Mucosa of rectum (tissue), 2 donors: ENCODE measurements around the gene SNAPC4.

Experiments used
- H3K27ac ChIP-seq, 2 donors: one replicate each; pipeline ENCODE4 v1.7.0; 2013; ENCODE audit warnings: inconsistent platforms in 2 of 2, low read depth in 2 of 2, low read length in 2 of 2
- H3K27me3 ChIP-seq, 2 donors: one replicate each; pipeline ENCODE4 v1.7.0; 2013; ENCODE audit warnings: low read length in 2 of 2; ENCODE audit not compliant: control insufficient read depth in 2 of 2, insufficient read depth in 2 of 2
- H3K36me3 ChIP-seq, 2 donors: one replicate each; pipeline ENCODE4 v1.7.0; 2013; ENCODE audit warnings: low read length in 2 of 2; ENCODE audit not compliant: control insufficient read depth in 2 of 2, insufficient read depth in 2 of 2
- H3K4me1 ChIP-seq, 2 donors: one replicate each; pipeline ENCODE4 v1.7.0; 2013; ENCODE audit warnings: low read length in 2 of 2, mild to moderate bottlenecking in 1 of 2; ENCODE audit not compliant: control insufficient read depth in 2 of 2, insufficient read depth in 2 of 2
- H3K4me3 ChIP-seq, 2 donors: one replicate each; pipeline ENCODE4 v1.7.0; 2013; ENCODE audit warnings: low read length in 2 of 2
- H3K9ac ChIP-seq, 2 donors: one replicate each; pipeline ENCODE4 v1.7.0; 2013; ENCODE audit warnings: low read length in 2 of 2, low read depth in 1 of 2, mild to moderate bottlenecking in 1 of 2
- H3K9me3 ChIP-seq, 2 donors: one replicate each; pipeline ENCODE4 v1.7.0; 2013; ENCODE audit warnings: low read length in 2 of 2; ENCODE audit not compliant: control insufficient read depth in 2 of 2
- donor health status: healthy.
- donor health status: Normal muscosa, but diverticular disease.

The SNAPC4 gene

DNA sequence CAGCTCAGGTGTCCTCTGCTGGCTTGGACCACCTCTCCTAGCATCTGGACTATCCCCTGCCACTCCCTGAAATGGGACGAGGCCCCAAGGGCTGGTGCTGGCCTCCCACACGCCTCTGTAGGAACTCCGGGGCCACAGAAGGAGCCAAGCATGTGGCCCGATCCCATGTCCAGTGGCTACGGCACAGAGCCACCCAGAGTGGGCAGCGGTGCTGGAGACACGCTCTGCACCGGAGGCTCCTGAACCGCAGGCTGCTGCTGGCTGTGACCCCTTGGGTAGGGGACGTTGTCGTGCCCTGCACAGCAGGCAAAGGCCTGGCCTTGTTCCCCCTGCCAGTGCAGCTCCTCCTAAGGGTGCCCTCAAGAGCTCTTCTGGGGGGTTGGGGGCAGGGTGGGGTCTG, 20.1 kb downstream of the SNAPC4 start:
- Histone ChIP-seq H3K36me3 (peaks cover 18 to 19% of the 10 kb centered on the region in 2 donors), H3K9ac (no peak overlapping the region)

DNA sequence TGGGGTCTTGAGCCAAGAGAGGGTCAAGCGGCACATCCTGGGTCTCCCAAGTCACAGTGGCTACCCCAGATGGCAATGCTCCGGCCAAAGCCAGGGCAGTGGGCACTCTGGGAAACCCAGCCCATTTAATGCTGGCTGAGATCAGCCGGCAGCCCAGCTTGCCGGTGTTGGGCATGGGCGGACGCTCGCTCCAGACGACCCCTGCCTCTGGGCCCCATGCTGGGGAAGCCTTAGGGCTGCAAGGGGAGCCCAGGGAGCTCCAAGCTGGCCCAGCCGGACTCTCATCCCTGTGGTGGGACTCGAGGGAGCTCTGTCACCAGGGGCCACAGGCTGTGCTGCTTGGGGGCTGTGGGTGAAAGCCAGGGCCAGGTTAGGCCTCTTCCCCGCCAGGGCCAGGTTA, 20.6 kb downstream of the SNAPC4 start:
- Histone ChIP-seq H3K36me3 (peaks cover 17% of the 10 kb centered on the region in 2 donors), H3K9me3 (no peaks in the 10 kb centered on the region)

More for the DNA sequence above, 20.1 kb downstream of the SNAPC4 start:
- Histone ChIP-seq H3K4me3 (no peak overlapping the region), H3K9me3 (no peaks in the 10 kb centered on the region), H3K27ac (no peak overlapping the region), H3K4me1 (no peaks in the 10 kb centered on the region), H3K27me3 (no peaks in the 10 kb centered on the region)

DNA sequence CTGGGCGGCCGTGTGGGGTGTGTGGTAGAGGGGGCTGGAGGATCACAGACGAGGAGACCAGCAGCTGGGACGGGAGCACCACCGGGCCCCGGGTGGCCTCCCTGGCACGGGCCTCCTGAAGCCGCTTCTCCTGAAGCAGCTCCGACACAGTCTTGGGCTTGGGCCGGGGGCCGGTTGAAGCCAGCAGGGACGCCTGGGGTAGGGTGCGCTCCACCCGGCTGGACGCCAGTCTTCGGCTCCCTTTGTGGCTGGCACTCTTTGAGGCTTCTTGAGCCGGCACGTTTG, 21.0 kb downstream of the SNAPC4 start:
- no peak overlapping the region for H3K9ac ChIP-seq
- H3K4me3 ChIP-seq = no peak overlapping the region
- H3K4me1 ChIP-seq = no peaks in the 10 kb centered on the region
- H3K9me3 ChIP-seq = no peaks in the 10 kb centered on the region
- no peaks in the 10 kb centered on the region for H3K27me3 ChIP-seq
- H3K27ac ChIP-seq = no peak overlapping the region
- H3K36me3 ChIP-seq = peaks cover 13 to 17% of the 10 kb centered on the region in 2 donors

More for the DNA sequence above, 20.6 kb downstream of the SNAPC4 start:
- H3K9ac ChIP-seq = no peak overlapping the region
- no peaks in the 10 kb centered on the region for H3K27me3 ChIP-seq
- H3K4me1 ChIP-seq = no peaks in the 10 kb centered on the region
- no peak overlapping the region for H3K27ac ChIP-seq
- H3K4me3 ChIP-seq = no peak overlapping the region

DNA sequence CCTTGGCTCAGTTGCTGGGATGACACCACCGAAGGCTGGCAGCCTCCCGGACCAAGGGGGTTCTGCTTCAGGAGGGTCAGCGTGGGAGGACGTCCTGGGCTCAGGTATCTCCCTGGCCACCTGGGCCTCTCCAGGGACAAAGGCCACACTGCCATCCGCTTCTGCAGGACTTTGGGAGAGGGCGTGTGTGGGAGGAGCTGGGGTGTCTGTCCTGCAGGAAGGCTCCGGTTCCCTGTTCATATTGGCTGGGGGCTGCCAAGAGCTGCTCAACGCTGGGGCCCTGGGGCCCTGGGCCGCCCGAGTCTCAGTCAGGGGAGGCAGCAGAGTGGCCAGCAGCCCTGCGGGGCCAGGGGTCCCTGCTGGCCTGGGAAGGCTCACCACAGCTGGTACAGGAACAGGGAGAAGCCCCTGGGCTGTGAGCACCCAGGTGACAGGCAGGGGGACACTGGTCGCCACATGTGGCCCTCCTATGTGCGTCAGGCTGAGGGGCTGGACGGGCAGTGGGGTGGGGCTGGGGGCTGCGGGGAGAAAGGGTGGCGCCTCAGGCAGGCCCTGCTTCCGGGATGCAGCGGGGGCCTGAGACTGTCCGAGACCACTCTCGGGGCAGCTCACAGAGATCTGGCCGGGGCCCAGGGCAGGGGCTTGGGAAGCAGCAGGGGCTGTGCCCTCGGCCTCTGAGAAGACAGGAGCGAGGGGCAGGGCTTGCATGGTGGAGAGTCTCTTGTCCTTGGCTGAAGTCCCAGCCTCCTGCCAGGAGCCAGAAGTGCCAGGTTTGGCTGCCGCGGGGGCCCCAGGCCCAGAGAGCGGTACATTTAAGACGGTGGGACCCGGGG, 21.6 kb downstream of the SNAPC4 start:
- H3K9me3 ChIP-seq = no peaks in the 10 kb centered on the region
- no peaks in the 10 kb centered on the region for H3K4me1 ChIP-seq
- H3K36me3 ChIP-seq = peaks cover 11 to 16% of the 10 kb centered on the region in 2 donors
- no peak overlapping the region for H3K4me3 ChIP-seq
- H3K27ac ChIP-seq = no peak overlapping the region
- H3K9ac ChIP-seq = no peak overlapping the region
- no peaks in the 10 kb centered on the region for H3K27me3 ChIP-seq

DNA sequence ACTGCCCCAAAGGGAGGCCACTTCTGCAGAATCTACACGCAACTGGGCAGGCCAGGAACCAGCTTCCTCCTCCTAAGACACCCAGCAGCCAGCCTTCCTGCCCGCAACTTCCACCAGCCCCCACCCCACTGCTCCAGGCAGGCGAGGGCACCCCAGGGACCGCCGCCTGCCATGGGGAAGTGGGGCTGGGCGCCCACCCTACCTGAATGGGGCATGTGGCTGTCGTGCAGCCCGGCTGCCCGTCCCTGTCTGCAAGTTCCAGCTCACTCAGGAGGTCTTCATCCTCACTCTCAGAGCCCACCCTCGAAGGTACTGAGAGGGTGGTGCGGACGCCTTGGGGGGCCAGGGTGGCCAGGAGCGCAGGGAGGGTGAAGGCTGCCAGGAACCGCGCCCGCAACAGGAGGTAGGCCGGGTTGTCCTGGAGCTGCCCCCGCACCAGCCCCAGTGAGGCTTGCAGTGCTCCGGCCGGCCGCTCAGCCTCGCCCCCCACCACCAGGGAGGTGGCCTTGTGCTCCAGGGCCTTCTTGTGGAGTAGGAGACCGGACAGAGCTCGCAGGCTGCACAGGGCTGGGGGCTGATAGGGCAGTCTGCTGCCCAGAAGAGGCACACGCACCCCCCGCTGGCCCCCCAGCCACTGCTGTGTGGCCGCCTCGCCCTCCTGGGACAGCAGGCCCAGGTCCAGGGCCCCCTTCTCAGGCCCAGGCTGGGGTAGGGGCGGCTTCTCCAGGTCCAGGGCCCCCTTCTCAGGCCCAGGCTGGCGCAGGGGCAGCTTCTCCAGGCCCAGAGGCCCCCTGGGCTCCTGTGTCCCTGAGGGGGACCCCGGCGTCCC, 22.4 kb downstream of the SNAPC4 start:
- Histone ChIP-seq H3K27me3 (no peaks in the 10 kb centered on the region), H3K9ac (no peak overlapping the region), H3K9me3 (no peaks in the 10 kb centered on the region), H3K4me3 (no peak overlapping the region), H3K36me3 (peaks cover 11% of the 10 kb centered on the region in 2 donors), H3K27ac (no peak overlapping the region), H3K4me1 (peaks cover 0 to 7% of the 10 kb centered on the region in 2 donors)

DNA sequence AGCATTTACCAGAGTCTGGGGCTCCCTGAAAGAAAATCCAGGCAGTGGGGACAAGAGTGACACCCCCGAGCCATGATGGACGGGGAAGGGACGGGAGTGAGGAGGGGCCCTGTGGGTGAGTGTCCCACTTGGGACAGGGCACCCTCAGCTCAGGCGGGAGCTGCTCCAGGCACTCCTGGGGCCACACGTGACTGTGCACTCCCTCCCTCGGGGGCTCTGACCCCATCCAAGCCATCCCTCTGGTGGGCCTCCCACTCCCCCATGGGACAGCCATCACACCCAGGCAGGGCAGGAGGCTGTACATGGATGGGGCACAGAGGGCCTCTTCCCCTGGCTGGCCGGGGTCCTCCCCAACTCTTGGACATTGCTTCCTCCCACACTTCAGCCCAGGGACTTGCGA, 23.5 kb downstream of the SNAPC4 start:
- H3K4me3 ChIP-seq = no peak overlapping the region
- H3K9ac ChIP-seq = no peak overlapping the region
- H3K4me1 ChIP-seq = peaks cover 3 to 7% of the 10 kb centered on the region in 2 donors
- no peak overlapping the region for H3K27ac ChIP-seq
- H3K36me3 ChIP-seq = peaks cover 5 to 6% of the 10 kb centered on the region in 2 donors
- H3K9me3 ChIP-seq = no peaks in the 10 kb centered on the region
- H3K27me3 ChIP-seq = no peaks in the 10 kb centered on the region

DNA sequence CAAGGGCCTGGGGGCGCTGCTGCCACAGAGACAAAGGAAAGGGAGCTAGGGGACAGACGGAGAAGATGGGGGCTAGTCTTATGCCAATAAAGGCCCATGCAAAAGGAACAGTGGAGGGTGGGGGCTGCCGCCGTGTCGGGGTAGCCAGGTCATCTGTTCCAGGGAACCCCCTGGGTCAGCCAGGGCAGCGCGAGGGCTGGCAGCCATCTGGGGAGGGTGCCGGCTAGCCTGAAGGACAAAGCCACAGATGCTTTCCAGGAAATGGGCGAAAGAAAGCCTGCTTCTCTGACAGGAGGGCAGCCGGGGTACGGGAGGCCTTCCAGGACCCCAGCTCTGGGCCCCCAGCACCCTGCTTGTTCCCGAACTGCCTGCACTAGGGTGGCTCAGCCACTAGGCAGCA, 24.9 kb downstream of the SNAPC4 start:
- H3K27ac ChIP-seq = no peak overlapping the region
- H3K4me1 ChIP-seq = peaks cover 3 to 7% of the 10 kb centered on the region in 2 donors
- no peaks in the 10 kb centered on the region for H3K9me3 ChIP-seq
- no peaks in the 10 kb centered on the region for H3K27me3 ChIP-seq
- H3K4me3 ChIP-seq = no peak overlapping the region
- H3K36me3 ChIP-seq = no peaks in the 10 kb centered on the region
- no peak overlapping the region for H3K9ac ChIP-seq

DNA sequence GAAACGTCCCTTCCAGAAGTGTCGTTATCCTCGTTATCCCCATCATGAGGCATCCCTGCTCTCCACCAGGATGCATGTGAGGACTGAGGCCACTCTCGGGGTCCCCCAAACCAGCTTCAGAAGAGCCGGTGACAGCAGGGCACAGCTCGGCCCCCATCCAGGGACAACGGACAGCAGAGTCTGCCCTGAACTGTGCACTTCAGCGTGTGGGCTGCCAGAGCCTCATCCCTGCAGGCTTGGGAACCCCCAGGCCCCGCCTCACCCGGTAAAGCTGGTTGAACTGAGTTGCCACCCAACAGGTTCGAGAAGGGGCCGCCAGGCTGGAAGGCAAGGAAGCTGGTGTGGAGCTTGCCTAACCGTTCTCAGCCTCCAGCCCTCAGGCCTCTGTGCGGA, 25.8 kb downstream of the SNAPC4 start:
- Histone ChIP-seq H3K36me3 (no peaks in the 10 kb centered on the region), H3K4me1 (peaks cover 3 to 7% of the 10 kb centered on the region in 2 donors), H3K27ac (peak overlapping the region in 1 of 2 donors; percentile 23), H3K4me3 (no peak overlapping the region), H3K27me3 (no peaks in the 10 kb centered on the region), H3K9ac (no peak overlapping the region), H3K9me3 (no peaks in the 10 kb centered on the region)

DNA sequence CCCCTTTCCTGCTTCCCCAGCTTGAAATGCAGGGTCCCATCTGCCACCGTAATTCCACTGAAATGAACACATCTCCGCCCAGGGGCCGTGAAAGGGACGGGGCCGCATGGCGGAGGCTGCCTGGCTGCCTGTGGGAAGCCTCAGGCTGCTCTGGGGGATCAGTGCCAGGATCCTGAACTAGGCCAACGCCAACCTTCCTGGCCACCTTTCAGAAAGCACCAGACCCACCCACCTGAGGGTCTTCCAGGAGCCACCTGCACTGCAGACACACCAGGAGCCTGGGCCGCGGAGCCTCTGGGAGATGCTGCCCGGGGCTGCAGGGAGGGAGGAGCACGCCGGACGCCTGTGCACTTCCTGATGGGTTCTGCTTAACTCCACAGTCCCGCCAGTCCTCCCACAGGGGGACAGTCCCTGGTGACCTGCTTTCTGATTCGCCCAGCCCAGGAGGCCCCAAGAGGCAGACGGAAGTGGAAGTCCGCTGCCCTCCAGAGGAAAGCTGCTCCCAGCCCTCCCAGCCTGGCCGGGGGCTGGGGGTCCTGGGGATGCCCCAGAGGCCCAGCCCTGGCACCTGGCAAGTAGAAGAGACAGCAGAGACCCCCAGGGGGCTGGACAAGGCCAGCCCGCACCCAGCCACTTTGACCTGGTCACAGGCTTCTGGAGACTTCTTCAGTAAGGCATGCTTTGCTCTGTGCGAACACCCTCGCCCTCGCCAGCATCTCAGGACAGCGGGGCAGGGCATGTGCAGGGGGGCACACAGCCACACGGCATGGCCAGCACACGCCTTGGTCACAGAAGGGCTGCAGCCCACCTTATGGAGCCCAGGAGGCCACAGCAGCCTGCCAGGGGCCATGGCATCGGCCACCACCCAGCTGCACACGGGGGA, 26.4 kb downstream of the SNAPC4 start, which contains the start of gene CARD9:
Gene CARD9, minus strand, starts transcription at position 370 of the 883 bp plus-strand sequence. CDS start 1,591 bp downstream, outside the sequence.
- Histone ChIP-seq H3K27ac (peak within 1 kb of the TSS in 1 of 2 donors; percentile 23), H3K27me3 (no peaks in the 10 kb centered on the region), H3K36me3 (no peaks in the 10 kb centered on the region), H3K4me1 (peaks cover 3 to 7% of the 10 kb centered on the region in 2 donors), H3K4me3 (peak within 1 kb of the TSS in 1 of 2 donors; percentile 62), H3K9ac (peak within 1 kb of the TSS; percentile 25 to 47), H3K9me3 (no peaks in the 10 kb centered on the region)
